Aorta (tissue), 5 donors: ENCODE results near the gene BIRC5. TPM values are rescaled to one million over a fixed set of nuclear protein-coding genes. Genes with fewer than 3 reads are reported as not detected.

Experiments
- ATAC-seq: fragments of 200-7000 bp; cut with Tn5 transposase; one replicate; pipeline ENCODE4 v1.9.1; 2022; ENCODE audit warnings: moderate library complexity; ENCODE audit not compliant: low FRiP score
- DNase-seq, 2 donors: peaks; one replicate each; pipeline ENCODE4 v3.0.0-alpha.2; 2020
- H3K27ac ChIP-seq, 2 donors: one replicate each; pipeline ENCODE4 v1.5.1; 2013; ENCODE audit warnings: low read length in 2 of 2, mild to moderate bottlenecking in 2 of 2, moderate library complexity in 2 of 2, control low read depth in 1 of 2, inconsistent platforms in 1 of 2, low read depth in 1 of 2
- H3K27me3 ChIP-seq, 2 donors: one replicate each; pipeline ENCODE4 v1.6.1; 2013; ENCODE audit warnings: control low read depth in 1 of 2, low read length in 1 of 2, mild to moderate bottlenecking in 1 of 2, moderate library complexity in 1 of 2; ENCODE audit not compliant: insufficient read depth in 2 of 2, control insufficient read depth in 1 of 2
- H3K36me3 ChIP-seq, 2 donors: one replicate each; pipeline ENCODE4 v1.6.1; 2013; ENCODE audit warnings: control low read depth in 1 of 2, low read length in 1 of 2, mild to moderate bottlenecking in 1 of 2; ENCODE audit not compliant: insufficient read depth in 2 of 2, control insufficient read depth in 1 of 2
- H3K4me1 ChIP-seq, 2 donors: one replicate each; pipeline ENCODE4 v1.6.1; 2013; ENCODE audit warnings: low read length in 2 of 2, control low read depth in 1 of 2, mild to moderate bottlenecking in 1 of 2, moderate library complexity in 1 of 2; ENCODE audit not compliant: insufficient read depth in 2 of 2, control insufficient read depth in 1 of 2
- H3K4me3 ChIP-seq, 2 donors: one replicate each; pipeline ENCODE4 v1.5.1; 2013; ENCODE audit warnings: low read length in 2 of 2, control low read depth in 1 of 2, mild to moderate bottlenecking in 1 of 2
- H3K9me3 ChIP-seq: one replicate; pipeline ENCODE4 v1.6.1; 2013; ENCODE audit warnings: mild to moderate bottlenecking, low read length; ENCODE audit not compliant: control insufficient read depth
- WGBS, 2 donors: extraction: QIAGEN DNeasy Blood & Tissue Kit; methylation state at CpG; one replicate each; pipeline ENCODE4 v1.1.7; 2013; 5-methylcytosine and 5-hydroxymethylcytosine counted together
- intact Hi-C, 2 donors: fragments of 100-400 bp; cut with DNase I; formaldehyde crosslinking; loops; one replicate each; pipeline versions ENCODE4 v1.14.2 to v1.15.0; 2022
- polyA plus RNA-seq, 2 donors: library from polyadenylated mRNA; stranded (reverse); fragments of 200-250 nt; gene quantifications; one replicate each; pipeline ENCODE4 v1.2.3, GENCODE V29; 2013
- total RNA-seq, 2 donors: library from RNA; stranded (reverse); fragmentation: NEBNext Ultra II Directional; extraction: Animal tissue kit (Norgen Biotek cat#: 25700); gene quantifications; one replicate each; pipeline ENCODE4 v1.2.1, GENCODE V29; 2021
- donor health status: healthy with polysubstance abuse.
- donor health status: Bipolar disorder and iron deficiency.
- donor health status: DM: no; HTN: no; CAD: no.
- donor health status: DM: no; HTN: no; CAD: no.
- donor health status: DM: yes; HTN: yes; CAD: no.

The BIRC5 gene
- total and polyA plus RNA-seq, 4 donors = 0.10 to 3.4 (median 1.7) TPM

- Histone ChIP-seq H3K27ac (no peak overlapping the region), H3K27me3 (no peaks in the 10 kb centered on the region), H3K36me3 (no peaks in the 10 kb centered on the region), H3K4me3 (no peak overlapping the region), H3K4me1 (no peaks in the 10 kb centered on the region), H3K9me3 (no peaks in the 10 kb centered on the region)
- ATAC-seq = no peak
- WGBS, 2 donors = 83 to 84% methylated on average over 14 of the region's 14 CpGs
- DNase-seq = no peak
- intact Hi-C loops = no loop called here
Observed at GRCh38 chr17:78255953-78256706, 42.1 kb downstream of the BIRC5 start.

- intact Hi-C loops = no loop called here
- Histone ChIP-seq H3K9me3 (no peaks in the 10 kb centered on the region), H3K27ac (no peak overlapping the region), H3K27me3 (no peaks in the 10 kb centered on the region), H3K4me1 (no peaks in the 10 kb centered on the region), H3K36me3 (no peaks in the 10 kb centered on the region), H3K4me3 (no peak overlapping the region)
- 65 to 75% methylated on average over 15 to 18 of the region's 18 CpGs for WGBS, 2 donors
- no peak for ATAC-seq
- DNase-seq = no peak
Observed at GRCh38 chr17:78256707-78257591, 42.9 kb downstream of the BIRC5 start.

GRCh38 chr17:78257810-78258322 lies 43.8 kb downstream of the BIRC5 start:
- Histone ChIP-seq H3K27me3 (no peaks in the 10 kb centered on the region), H3K9me3 (no peaks in the 10 kb centered on the region), H3K27ac (no peak overlapping the region), H3K36me3 (no peaks in the 10 kb centered on the region), H3K4me3 (no peak overlapping the region), H3K4me1 (no peaks in the 10 kb centered on the region)
- no peak for ATAC-seq
- WGBS, 2 donors = 84 to 88% methylated on average over 16 of the region's 16 CpGs
- intact Hi-C loops = no loop called here
- DNase-seq = peak in 1 of 2 donors; percentile 66

GRCh38 chr17:78258323-78259191 lies 44.5 kb downstream of the BIRC5 start:
- no peak overlapping the region for H3K27ac ChIP-seq
- 49 to 56% methylated on average over 23 of the region's 23 CpGs for whole genome bisulfite sequencing, 2 donors

GRCh38 chr17:78259192-78259554 lies 45.1 kb downstream of the BIRC5 start:
- Histone ChIP-seq H3K27me3 (no peaks in the 10 kb centered on the region), H3K36me3 (no peaks in the 10 kb centered on the region), H3K4me1 (no peaks in the 10 kb centered on the region), H3K4me3 (no peak overlapping the region), H3K9me3 (no peaks in the 10 kb centered on the region), H3K27ac (no peak overlapping the region)
- intact Hi-C loops = no loop called here
- ATAC-seq (no peak), DNase-seq (peak in 1 of 2 donors; percentile 53)
- WGBS, 2 donors = 84 to 92% methylated on average over 10 of the region's 10 CpGs

More at GRCh38 chr17:78258323-78259191, 44.5 kb downstream of the BIRC5 start:
- Histone ChIP-seq H3K36me3 (no peaks in the 10 kb centered on the region), H3K4me3 (no peak overlapping the region), H3K9me3 (no peaks in the 10 kb centered on the region), H3K4me1 (no peaks in the 10 kb centered on the region), H3K27me3 (no peaks in the 10 kb centered on the region)
- DNase-seq = peak; percentile 81 to 82
- ATAC-seq = no peak
- intact Hi-C loops = no loop called here

DNA sequence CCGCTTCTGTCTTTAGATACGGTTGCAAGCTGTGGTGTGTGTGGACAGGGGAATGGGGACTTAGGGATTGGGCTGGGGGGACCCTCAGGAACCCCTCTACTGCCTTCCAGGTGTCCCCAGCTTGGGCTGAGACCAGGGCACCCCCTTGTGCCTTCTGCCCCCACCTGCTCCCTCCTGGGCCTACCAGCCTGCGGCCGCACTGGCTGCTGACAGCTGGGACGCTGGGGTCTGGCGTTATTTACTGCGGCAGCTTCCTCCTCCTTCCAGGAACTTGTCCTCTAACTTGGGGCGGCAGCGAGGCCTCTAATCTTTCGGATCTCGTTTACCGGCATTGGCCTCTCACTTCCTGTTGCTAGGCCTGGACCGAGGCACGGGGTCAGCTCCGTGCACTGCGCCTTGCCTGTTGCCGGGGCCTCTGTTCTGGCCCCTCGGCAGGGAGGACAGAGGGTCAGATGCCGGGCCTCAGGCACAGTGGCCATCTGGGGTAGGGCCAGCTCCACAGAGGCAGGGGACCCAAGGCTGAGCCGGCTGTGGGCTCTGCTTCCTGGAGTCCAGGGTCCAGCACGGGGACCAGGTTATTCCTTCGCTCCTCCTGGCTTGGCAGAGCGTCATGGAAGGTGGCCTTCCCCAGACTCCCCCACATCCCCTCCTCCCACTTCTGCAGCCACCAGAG lies 49.1 kb downstream of the BIRC5 start:
- Histone ChIP-seq H3K4me3 (no peak overlapping the region), H3K27me3 (no peaks in the 10 kb centered on the region), H3K9me3 (no peaks in the 10 kb centered on the region), H3K27ac (no peak overlapping the region), H3K4me1 (no peaks in the 10 kb centered on the region), H3K36me3 (no peaks in the 10 kb centered on the region)
- DNase-seq = peak; percentile 79 to 81
- ATAC-seq = peak; percentile 23
- intact Hi-C loops = no loop called here
- WGBS, 2 donors = 83% methylated on average over 22 to 23 of the region's 23 CpGs

DNA sequence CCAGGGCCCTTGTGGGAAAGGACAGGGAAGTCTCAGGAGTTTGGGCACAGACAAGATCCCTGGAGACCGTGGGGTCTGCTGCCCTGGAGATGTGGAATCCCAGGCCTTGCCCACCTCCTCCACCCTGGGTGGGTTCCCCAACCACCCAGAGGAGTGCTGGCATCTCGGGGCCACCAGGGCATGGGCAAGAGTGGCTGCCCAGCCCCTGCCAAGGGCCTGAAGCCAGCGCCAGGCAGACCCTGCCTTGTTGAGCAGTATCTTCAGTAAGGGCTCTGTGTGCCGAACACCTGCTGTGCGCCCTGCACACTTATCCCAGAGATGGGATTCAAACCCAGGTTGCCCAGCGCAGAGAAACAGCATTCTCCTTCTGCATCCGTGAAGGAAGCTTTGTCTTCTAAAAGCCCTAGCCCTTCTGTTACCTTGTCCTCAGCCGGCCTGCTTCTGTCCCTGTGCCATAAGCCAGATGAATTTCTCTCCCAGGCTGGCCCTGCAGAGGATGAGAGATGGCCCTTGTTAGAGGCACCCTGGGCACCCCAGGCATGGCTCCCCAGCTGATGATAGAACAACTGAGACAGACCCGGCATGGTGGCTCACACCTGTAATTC lies 49.8 kb downstream of the BIRC5 start:
- Histone ChIP-seq H3K27me3 (no peaks in the 10 kb centered on the region), H3K4me1 (no peaks in the 10 kb centered on the region), H3K9me3 (no peaks in the 10 kb centered on the region), H3K36me3 (no peaks in the 10 kb centered on the region), H3K27ac (no peak overlapping the region), H3K4me3 (no peak overlapping the region)
- intact Hi-C loops = no loop called here
- WGBS, 2 donors = 93 to 95% methylated on average over 8 to 9 of the region's 9 CpGs
- DNase-seq (peak in 1 of 2 donors; percentile 49), ATAC-seq (no peak)
